Small intestine (tissue), 7 donors: Measurements from ENCODE around the gene ADPRH. TPM values are rescaled to one million over a fixed set of nuclear protein-coding genes. Genes with fewer than 3 reads are reported as not detected.
"Not testable (repeated sequence)": the region's sequence is repeated elsewhere in the genome, so short reads cannot be mapped to it uniquely, and the experiment has no call there.

Experiments
- DNase-seq, 2 donors: peaks; one replicate each; pipeline versions ENCODE4 v3.0.0 to v3.0.0-alpha.2; 2013
- FAIRE-seq: peaks from 2 replicates; lab custom pipeline; 2012; peaks lifted over from hg19 to GRCh38; lab: Jason Lieb, UNC
- H3K27ac ChIP-seq, 3 donors: one replicate each; pipeline ENCODE4 v1.5.1; 2013; ENCODE audit warnings: low read length in 2 of 3, mild to moderate bottlenecking in 2 of 3, control low read depth in 1 of 3, inconsistent platforms in 1 of 3, low read depth in 1 of 3, moderate library complexity in 1 of 3
- H3K27me3 ChIP-seq, 3 donors: one replicate each; pipeline ENCODE4 v1.6.1; 2013; ENCODE audit warnings: low read length in 3 of 3, inconsistent platforms in 1 of 3; ENCODE audit not compliant: control insufficient read depth in 3 of 3, insufficient read depth in 3 of 3
- H3K36me3 ChIP-seq, 3 donors: one replicate each; pipeline ENCODE4 v1.6.1; 2013; ENCODE audit warnings: low read length in 3 of 3, inconsistent platforms in 1 of 3, low read depth in 1 of 3, mild to moderate bottlenecking in 1 of 3, moderate library complexity in 1 of 3; ENCODE audit not compliant: control insufficient read depth in 3 of 3, insufficient read depth in 2 of 3
- H3K4me1 ChIP-seq, 3 donors: one replicate each; pipeline ENCODE4 v1.6.1; 2013; ENCODE audit warnings: low read length in 2 of 3, inconsistent platforms in 1 of 3, low read depth in 1 of 3, mild to moderate bottlenecking in 1 of 3, moderate library complexity in 1 of 3; ENCODE audit not compliant: control insufficient read depth in 3 of 3, insufficient read depth in 2 of 3
- H3K4me3 ChIP-seq, 3 donors: one replicate each; pipeline ENCODE4 v1.5.1; 2013; ENCODE audit warnings: low read length in 3 of 3, control low read depth in 1 of 3, inconsistent platforms in 1 of 3, low read depth in 1 of 3, mild to moderate bottlenecking in 1 of 3, moderate library complexity in 1 of 3
- H3K9me3 ChIP-seq, 2 donors: one replicate each; pipeline ENCODE4 v1.6.1; 2013; ENCODE audit warnings: low read depth in 1 of 2, low read length in 1 of 2; ENCODE audit not compliant: control insufficient read depth in 2 of 2, insufficient read depth in 1 of 2
- WGBS, 3 donors: extraction: QIAGEN DNeasy Blood & Tissue Kit; methylation state at CpG; one replicate each; pipeline ENCODE4 v1.1.7; 2013; 5-methylcytosine and 5-hydroxymethylcytosine counted together
- polyA plus RNA-seq, 4 donors: library from polyadenylated mRNA; stranded (reverse) in 3 of 4; unstranded in 1 of 4; fragments of 200-250 nt in 3 of 4; fragments of 120-200 nt in 1 of 4; gene quantifications; one replicate each; pipeline versions ENCODE4 v1.2.1 to v1.2.3, GENCODE V29; 2013
- donor health status: healthy with polysubstance abuse.
- donor health status: control.
- donor health status: control.
- donor health status: Bipolar disorder and iron deficiency.
- donor health status: healthy.

Gene ADPRH
- polyA plus RNA-seq, 4 donors, result 0.89 to 5.4 (median 2.1) TPM

GRCh38 chr3:119585856-119586570 is 6.7 kb downstream of the ADPRH start:
- no peaks in the 10 kb centered on the region for H3K36me3 ChIP-seq
- H3K4me1 ChIP-seq, result peaks cover 0 to 4% (median 0%) of the 10 kb centered on the region in 3 donors
- no peak for FAIRE-seq
- H3K27me3 ChIP-seq, result peaks cover 0 to 4% (median 0%) of the 10 kb centered on the region in 3 donors
- no peak for DNase-seq
- H3K9me3 ChIP-seq, result peaks cover 0 to 9% of the 10 kb centered on the region in 2 donors
- no peak overlapping the region for H3K27ac ChIP-seq
- WGBS, 3 donors, result 95 to 97% (median 97%) methylated on average over 11 of the region's 11 CpGs
- H3K4me3 ChIP-seq, result no peak overlapping the region

- H3K9me3 ChIP-seq, result peaks cover 0 to 13% of the 10 kb centered on the region in 2 donors
- H3K27ac ChIP-seq, result no peak overlapping the region
- no peaks in the 10 kb centered on the region for H3K36me3 ChIP-seq
- DNase-seq (no peak), FAIRE-seq (no peak)
- 72 to 81% (median 80%) methylated on average over 3 of the region's 3 CpGs for WGBS, 3 donors
- no peak overlapping the region for H3K4me3 ChIP-seq
- peaks cover 0 to 4% (median 0%) of the 10 kb centered on the region in 3 donors for H3K27me3 ChIP-seq
- peaks cover 0 to 4% (median 0%) of the 10 kb centered on the region in 3 donors for H3K4me1 ChIP-seq
Measured at GRCh38 chr3:119586733-119587172, 7.5 kb downstream of the ADPRH start.

GRCh38 chr3:119588112-119588511 is 8.8 kb downstream of the ADPRH start:
- peaks cover 0 to 14% of the 10 kb centered on the region in 2 donors for H3K9me3 ChIP-seq
- 43 to 61% (median 43%) methylated on average over 3 of the region's 3 CpGs for WGBS, 3 donors
- no peak overlapping the region for H3K4me3 ChIP-seq
- H3K36me3 ChIP-seq, result no peaks in the 10 kb centered on the region
- FAIRE-seq, result no peak
- DNase-seq, result peak; percentile 39 to 46
- H3K27ac ChIP-seq, result no peak overlapping the region
- H3K27me3 ChIP-seq, result peaks cover 0 to 4% (median 0%) of the 10 kb centered on the region in 3 donors
- peaks cover 0 to 4% (median 0%) of the 10 kb centered on the region in 3 donors for H3K4me1 ChIP-seq

- DNase-seq, result no peak
- peaks cover 0 to 4% (median 0%) of the 10 kb centered on the region in 3 donors for H3K27me3 ChIP-seq
- no peak overlapping the region for H3K27ac ChIP-seq
- H3K36me3 ChIP-seq, result no peaks in the 10 kb centered on the region
- H3K4me1 ChIP-seq, result peaks cover 0 to 4% (median 0%) of the 10 kb centered on the region in 3 donors
- peaks cover 0 to 14% of the 10 kb centered on the region in 2 donors for H3K9me3 ChIP-seq
- FAIRE-seq, result no peak
- H3K4me3 ChIP-seq, result no peak overlapping the region
- WGBS, 3 donors, result 63 to 77% (median 74%) methylated on average over 6 of the region's 6 CpGs
Measured at GRCh38 chr3:119589102-119589773, 9.9 kb downstream of the ADPRH start.

- H3K9me3 ChIP-seq, result peaks cover 0 to 14% of the 10 kb centered on the region in 2 donors
- H3K27me3 ChIP-seq, result peaks cover 0 to 4% (median 0%) of the 10 kb centered on the region in 3 donors
- no peak overlapping the region for H3K4me3 ChIP-seq
- 86 to 92% (median 90%) methylated on average over 1 of the region's 1 CpG for WGBS, 3 donors
- no peak overlapping the region for H3K27ac ChIP-seq
- no peaks in the 10 kb centered on the region for H3K36me3 ChIP-seq
- DNase-seq, result no peak
- peaks cover 0 to 4% (median 0%) of the 10 kb centered on the region in 3 donors for H3K4me1 ChIP-seq
- FAIRE-seq, result no peak
Measured at GRCh38 chr3:119590706-119591105, 11.4 kb downstream of the ADPRH start.

GRCh38 chr3:119592861-119593260 is 13.6 kb downstream of the ADPRH start:
- peaks cover 0 to 14% of the 10 kb centered on the region in 2 donors for H3K9me3 ChIP-seq
- DNase-seq, result no peak
- H3K27me3 ChIP-seq, result peaks cover 0 to 4% (median 0%) of the 10 kb centered on the region in 3 donors
- WGBS, 3 donors, result 55 to 65% (median 56%) methylated on average over 1 of the region's 1 CpG
- peaks cover 0 to 10% (median 0%) of the 10 kb centered on the region in 3 donors for H3K4me1 ChIP-seq
- no peak overlapping the region for H3K4me3 ChIP-seq
- no peak for FAIRE-seq
- no peak overlapping the region for H3K27ac ChIP-seq
- H3K36me3 ChIP-seq, result no peaks in the 10 kb centered on the region

GRCh38 chr3:119594066-119594465 is 14.8 kb downstream of the ADPRH start:
- peaks cover 0 to 14% of the 10 kb centered on the region in 2 donors for H3K9me3 ChIP-seq
- FAIRE-seq (no peak), DNase-seq (no peak)
- H3K4me3 ChIP-seq, result no peak overlapping the region
- 65 to 86% (median 78%) methylated on average over 5 of the region's 5 CpGs for WGBS, 3 donors
- H3K27me3 ChIP-seq, result peaks cover 0 to 4% (median 0%) of the 10 kb centered on the region in 3 donors
- H3K36me3 ChIP-seq, result no peaks in the 10 kb centered on the region
- H3K27ac ChIP-seq, result no peak overlapping the region
- H3K4me1 ChIP-seq, result peaks cover 0 to 8% (median 0%) of the 10 kb centered on the region in 3 donors

GRCh38 chr3:119594929-119595328 is 15.6 kb downstream of the ADPRH start:
- WGBS, 3 donors, result 72 to 89% (median 86%) methylated on average over 1 of the region's 1 CpG
- not testable (repeated sequence) for H3K27ac ChIP-seq, FAIRE-seq

More at GRCh38 chr3:119594929-119595328, 15.6 kb downstream of the ADPRH start:
- H3K27me3 ChIP-seq, H3K36me3 ChIP-seq, H3K4me1 ChIP-seq, DNase-seq, H3K4me3 ChIP-seq: not testable (repeated sequence)
- peaks cover 0 to 14% of the 10 kb centered on the region in 2 donors for H3K9me3 ChIP-seq
